ENCODE data around the gene ANKRD13B. TPM values are rescaled to one million over a fixed set of nuclear protein-coding genes. Genes with fewer than 3 reads are reported as not detected.
A peak's percentile ranks its signal among the peaks of the same experiment; 100 is the strongest.

ANKRD13B gene
- total RNA-seq, 1 experiment from 2014 or later, result 15.8 TPM

DNA sequence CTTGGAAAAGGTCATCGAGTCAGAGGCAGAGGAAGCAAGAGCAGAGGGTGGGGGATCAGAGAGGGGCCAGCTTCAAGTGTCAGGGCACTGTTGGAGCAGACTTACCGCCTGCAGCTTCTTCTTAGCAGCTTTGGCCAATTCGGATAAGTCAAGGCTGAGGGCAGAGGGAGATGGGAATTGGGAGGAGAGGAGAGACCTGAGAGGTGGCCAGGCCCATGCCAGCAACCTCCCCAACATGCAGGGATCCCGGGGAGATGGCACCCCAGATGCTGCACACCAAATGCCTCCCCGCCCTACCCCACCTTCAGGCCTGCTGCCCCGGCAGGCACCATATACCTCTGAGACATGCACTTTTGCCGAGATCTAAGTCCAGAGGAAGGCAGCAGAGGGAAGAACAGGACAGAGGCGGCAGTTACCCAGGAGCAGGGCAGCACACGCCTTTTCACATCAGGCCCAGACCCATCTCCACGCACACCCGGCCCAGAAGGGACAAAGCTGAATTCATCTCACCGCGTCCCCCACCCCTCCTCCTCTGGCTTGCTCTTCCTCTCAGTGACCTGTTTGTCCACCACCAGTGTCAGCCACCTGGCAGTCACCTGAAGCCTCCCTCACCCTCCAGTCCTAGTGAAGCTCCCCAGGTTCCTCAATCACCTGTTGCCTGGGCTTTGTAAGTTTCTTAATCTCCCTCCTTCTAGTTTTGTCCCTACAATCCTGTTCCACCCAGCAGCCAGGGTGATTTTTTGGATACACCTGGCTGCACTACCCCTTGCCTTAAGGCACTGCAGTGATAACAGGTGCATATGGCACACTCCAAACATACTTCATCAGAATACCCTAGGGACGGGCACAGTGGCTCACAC is 14.1 kb upstream of the ANKRD13B start:
- DNase-seq (ENCODE audit: low read depth), result no peak
- in situ Hi-C loops (cut with HindIII; ENCODE audit: low pct_unique_long_range_greater_than_20kb, low sequenced_read_pairs), result no loop called here

DNA sequence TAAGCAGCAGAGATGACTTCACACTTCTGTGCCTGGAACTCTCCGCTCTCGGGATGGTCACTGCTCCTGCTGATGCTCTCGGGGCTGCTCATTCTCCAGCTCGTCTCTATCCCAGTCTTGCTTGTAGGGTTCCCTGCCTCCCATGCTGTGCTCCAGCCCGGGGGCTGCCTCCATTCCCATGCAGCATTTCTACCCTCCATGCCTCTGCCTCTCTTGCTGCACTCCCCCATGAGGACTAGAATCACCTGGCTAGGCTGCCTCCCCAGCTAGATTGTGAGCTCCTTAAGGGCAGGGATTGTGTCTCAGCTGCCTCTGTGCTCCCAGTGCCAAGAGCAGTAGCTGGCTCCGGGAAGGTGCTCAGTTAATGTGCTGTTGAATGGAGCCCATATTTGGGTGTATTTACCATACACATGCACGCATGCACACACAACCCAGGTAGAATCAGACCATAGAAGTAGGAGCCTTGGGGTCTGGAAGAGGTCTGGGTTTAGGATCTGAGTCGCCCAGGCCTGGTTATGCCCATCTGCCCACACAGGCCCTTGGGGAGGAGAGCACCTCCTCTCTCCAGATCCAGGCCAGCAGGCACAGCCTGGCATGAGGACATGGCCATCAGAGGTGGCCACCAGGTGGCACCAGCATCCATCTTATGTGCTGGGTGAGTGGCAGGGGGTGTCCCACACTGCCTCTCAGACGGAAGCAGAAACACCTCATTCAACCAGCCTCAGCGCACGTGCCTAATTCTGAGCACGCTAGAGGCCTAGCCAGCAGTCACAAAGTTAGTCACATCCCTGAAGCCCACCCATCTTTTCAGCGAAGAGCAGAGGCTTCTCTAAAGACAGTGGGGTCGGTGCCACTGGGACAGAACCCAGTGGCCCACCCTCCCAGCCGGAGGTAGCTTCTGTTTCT is 12.8 kb upstream of the ANKRD13B start:
- peak; percentile 87 for DNase-seq (ENCODE audit: low read depth)
- in situ Hi-C loops (cut with HindIII; ENCODE audit: low pct_unique_long_range_greater_than_20kb, low sequenced_read_pairs), result no loop called here

DNA sequence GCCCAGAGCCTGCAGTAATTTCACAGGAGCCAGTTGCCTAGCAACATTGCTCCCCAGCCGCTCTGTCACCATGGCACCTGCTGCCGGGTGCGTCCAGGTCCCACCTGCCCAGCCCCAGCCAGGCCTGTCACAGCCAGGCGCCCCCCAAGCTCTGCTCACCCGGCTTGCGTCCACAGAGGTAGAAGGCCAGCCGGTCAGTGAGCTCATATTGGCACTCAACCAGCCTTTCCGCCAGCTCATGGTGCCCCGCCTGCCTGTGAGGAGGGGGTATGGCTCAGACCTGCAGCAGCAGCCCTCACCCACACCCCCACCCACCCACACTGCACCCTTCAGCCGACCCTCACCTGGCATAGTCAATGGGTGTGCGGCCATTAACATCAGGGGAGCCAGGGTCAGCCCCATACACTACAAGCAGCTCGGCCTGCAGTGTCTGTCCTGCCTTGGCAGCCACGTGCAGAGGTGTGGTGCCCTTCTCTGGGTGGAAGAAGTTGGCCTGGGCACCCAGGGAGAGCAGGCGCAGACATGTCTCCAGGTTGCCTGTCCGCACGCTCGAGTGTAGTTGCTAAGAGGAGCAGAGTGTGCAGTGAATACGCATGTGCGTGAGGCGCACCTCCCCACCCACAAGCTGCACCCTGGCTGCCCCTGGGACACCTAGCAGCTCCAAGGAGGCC is 11.2 kb upstream of the ANKRD13B start:
- DNase-seq (ENCODE audit: low read depth), result no peak
- in situ Hi-C loops (cut with HindIII; ENCODE audit: low pct_unique_long_range_greater_than_20kb, low sequenced_read_pairs), result no loop called here

DNA sequence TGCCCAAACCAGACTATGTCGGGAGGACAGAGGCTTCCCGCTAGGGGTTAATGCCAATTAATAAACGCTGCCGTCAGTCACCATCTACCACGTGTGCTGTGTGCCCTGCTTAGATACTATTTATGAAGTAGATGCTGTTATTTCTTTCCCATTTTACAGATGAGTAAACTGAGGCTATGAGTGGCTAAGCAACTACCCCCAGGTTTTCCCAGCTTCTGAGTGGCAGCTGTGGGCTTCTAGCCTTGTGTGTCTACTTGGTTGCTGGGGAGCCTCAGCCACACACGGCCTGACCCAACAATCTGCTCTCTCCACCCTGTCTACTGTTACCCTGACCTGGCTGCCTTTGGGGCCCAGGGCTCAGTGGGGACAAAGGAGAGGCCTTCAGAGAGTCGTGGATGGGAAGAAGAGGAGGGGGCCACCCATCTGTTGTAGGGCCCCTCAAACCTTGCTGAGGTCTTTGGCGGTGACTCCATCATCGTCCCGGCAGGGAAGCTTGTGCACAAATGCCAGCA is 10.6 kb upstream of the ANKRD13B start:
- no peak for DNase-seq (ENCODE audit: low read depth)
- in situ Hi-C loops (cut with HindIII; ENCODE audit: low pct_unique_long_range_greater_than_20kb, low sequenced_read_pairs), result no loop called here

DNA sequence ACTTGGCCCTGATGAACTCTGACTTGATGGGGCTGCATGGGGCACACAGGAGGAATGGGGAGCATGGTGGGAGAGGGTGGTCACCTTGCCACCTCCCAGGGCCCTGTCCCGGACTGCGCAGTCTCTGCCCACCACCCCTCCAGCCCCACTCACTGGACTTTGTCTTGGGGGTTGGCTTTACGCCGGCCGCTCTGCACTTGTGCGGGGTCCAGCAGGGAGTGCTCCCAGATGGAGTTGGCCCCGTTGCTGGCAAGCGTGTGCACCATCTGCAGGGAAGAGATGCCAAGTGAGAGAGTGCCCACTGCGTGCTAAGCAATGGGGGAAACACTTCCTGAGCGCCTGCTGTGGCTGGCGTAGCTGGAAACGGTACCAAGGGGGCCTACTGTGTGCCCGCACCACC is 10.2 kb upstream of the ANKRD13B start:
- in situ Hi-C loops (cut with HindIII; ENCODE audit: low pct_unique_long_range_greater_than_20kb, low sequenced_read_pairs), result no loop called here
- DNase-seq (ENCODE audit: low read depth), result no peak

DNA sequence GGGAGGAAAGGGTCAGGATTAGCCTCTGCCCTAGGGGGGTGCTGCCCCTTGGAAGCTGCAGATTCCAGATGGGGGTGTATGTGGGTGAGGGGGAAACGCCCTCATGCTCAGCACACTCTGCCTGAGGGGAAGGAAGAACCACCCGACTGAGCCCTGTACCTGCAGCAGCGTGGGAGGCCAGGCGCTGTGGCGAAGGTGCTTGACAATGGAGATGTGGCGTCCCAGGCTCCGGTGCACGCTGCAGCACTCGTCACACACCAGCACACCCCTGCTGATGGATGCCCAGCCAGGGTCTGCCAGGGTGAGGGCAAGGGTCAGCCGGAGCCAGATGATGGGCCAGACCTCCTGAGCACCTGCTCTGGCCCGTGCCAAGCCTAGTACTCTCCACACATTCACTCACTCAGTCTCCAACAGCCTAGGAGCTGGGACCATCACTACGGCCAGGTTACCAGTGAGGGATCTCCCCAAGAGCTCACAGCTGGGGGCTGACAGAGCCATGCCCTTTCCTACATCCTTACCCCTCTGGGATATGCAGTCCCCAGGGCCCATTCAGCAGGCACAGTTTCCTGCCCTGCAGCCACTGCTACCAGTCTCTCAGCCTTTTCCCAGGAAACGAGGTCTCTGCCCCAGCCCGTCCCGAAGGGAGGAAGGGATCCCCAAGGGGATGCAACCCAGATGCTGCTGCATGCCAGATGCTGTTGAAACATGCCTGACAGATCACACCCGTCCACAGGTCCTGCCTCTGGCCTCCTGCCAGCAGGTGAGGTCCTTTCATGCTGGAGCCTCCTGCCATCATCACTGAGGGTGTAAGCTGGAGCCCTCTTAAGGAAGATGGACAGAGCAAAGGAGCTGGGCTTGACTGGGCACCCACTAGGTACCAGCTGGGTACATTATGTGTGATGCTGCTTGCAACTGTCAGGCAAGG is 9.3 kb upstream of the ANKRD13B start:
- in situ Hi-C loops (cut with HindIII; ENCODE audit: low pct_unique_long_range_greater_than_20kb, low sequenced_read_pairs), result no loop called here
- no peak for DNase-seq (ENCODE audit: low read depth)

DNA sequence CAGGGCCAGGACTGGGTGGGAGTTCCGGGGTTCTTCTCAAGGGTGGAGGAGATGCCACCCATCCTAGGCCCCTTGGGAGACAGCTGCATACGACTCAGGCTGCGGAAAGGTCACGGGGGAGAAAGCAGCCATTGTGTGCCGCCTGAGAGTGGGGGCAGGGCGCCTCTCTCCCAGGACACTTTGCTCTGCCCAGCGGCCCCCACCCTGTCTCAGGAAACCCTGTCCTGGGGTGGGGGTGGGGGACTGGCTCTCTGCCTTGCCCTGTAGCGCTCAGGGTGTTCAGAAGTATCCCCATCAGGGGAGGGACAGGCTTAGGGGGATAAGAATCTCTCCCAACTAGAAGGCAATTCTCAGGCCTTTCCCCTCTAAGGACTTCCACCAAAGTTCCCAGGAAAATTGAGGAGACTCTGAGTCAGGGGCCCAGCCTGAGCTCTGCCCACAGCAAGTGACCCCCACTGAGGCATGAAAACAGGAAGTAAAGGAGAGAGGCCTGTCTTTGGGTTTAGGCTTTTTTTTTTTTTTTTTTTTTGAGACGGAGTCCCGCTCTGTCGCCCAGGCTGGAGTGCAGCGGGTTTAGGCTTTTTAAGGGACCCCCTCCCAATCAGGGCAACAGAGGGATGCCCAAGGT is 8.4 kb upstream of the ANKRD13B start:
- DNase-seq (ENCODE audit: low read depth), result no peak
- in situ Hi-C loops (cut with HindIII; ENCODE audit: low pct_unique_long_range_greater_than_20kb, low sequenced_read_pairs), result no loop called here

DNA sequence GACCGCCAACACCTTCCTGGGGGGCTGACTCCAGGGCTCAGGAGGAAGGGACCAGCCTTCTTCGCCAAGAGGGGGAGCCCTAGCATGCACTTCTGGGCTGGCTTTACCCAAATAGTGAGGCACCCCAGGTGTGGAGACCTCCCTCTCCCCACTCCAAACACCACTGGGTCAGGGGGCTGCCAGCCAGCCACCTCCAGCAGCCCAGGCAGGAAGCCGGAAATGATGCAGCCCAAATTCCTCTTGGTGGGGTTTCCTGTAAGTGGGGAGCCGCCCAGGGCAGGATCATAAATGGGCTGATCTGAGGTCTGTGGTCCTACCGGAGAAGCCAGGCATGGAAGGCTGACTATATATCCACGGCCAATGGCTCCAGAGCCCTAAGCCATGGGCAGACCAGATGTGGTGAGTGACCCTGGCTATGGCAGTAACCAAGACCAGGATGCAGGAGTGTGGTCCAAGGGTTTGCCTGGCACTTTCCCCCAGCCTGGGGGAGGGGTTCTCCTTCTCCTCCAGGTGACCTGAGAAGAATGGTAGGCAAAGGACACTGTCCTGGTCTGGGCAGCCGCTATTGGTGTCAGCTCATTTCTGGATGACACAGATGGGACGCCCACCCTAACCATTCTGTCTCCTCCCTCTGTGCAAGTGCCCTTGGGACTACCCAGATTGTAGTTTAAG is 7.7 kb upstream of the ANKRD13B start:
- in situ Hi-C loops (cut with HindIII; ENCODE audit: low pct_unique_long_range_greater_than_20kb, low sequenced_read_pairs), result no loop called here

DNA sequence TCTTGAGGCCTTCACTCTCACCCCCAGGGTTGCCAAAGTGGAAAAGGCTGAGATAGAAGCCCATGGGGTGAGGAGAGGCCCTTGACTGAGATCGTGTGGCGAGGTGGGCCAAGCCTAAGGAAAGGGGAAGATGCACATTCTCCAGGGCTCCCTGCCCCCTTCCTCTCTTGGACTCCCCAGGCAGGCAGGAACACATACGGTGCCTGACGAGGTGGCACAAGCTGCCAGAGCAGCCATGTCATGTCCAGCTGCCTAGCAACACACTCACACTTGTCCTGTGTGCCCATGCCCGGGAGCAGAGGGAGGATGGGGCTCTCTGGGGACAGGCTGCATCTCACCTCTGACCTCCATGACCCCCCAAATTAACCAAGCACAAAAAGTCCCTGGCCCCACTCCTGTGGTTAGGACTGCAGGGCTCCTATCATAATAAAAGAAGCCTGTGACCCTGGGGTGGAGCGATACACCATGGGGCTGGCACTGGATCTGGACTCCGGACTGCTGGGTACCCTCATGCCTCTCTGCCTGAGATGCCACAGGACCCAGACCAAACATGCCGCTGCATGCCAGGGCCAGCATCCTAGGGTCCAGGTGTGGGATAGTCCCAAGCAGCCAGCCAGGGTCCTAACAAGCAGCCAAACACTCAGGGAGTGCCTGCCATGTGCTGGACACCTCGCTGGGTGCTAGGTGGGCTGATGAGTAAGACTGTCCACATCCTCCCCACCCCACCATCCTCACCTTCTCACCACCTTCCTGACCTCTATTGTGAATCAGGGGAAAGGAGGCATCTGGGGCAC is 6.1 kb upstream of the ANKRD13B start:
- DNase-seq (ENCODE audit: low read depth), result no peak
- in situ Hi-C loops (cut with HindIII; ENCODE audit: low pct_unique_long_range_greater_than_20kb, low sequenced_read_pairs), result no loop called here

More for the DNA sequence above, 7.7 kb upstream of the ANKRD13B start:
- no peak for DNase-seq (ENCODE audit: low read depth)

DNA sequence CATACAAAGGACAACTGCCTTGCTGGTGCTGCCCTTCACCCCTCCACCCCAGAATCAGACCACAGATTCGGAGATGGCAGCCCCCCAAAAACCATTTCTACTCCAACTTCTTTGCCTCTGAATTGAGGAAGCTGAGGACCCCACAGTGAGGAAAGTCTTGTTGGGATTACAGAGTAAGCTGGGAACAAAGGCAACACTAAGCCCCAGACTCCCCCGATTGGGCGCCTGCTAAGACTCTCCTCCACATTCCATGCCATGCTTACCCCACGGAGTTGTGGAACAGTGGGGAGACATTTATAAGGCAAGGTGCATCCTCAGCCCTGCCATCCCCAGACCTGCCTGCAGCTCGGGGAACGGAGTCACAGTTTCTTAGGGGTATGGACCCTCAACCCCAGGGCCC is 5.3 kb upstream of the ANKRD13B start:
- in situ Hi-C loops (cut with HindIII; ENCODE audit: low pct_unique_long_range_greater_than_20kb, low sequenced_read_pairs), result no loop called here

DNA sequence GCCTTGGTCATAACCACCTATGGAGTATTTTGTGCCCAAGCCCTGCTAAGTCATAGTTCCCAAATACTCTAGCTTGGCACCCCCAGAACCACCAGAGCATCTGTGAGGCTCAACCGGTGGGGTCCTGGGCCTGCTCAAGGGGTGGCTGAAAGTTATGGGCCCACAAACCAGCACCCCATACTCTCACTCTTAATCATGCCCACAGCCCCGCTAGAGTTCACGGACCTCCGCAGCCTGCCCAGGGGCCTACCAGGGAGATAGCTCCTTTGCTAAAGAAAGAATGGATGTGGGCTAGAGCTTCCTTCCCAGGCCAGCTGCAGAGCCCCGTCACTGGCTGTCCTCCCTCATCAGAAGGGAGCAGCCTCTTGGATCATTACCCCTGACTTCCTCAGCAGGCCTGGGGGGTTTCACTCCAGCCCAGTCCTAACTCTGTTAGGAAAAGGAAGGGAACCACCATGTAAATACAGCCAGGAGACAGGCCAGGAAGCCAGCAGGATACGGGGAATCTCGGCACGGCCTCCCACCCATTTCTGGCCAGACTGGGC is 4.8 kb upstream of the ANKRD13B start:
- no peak for DNase-seq (ENCODE audit: low read depth)
- in situ Hi-C loops (cut with HindIII; ENCODE audit: low pct_unique_long_range_greater_than_20kb, low sequenced_read_pairs), result no loop called here

More for the DNA sequence above, 5.3 kb upstream of the ANKRD13B start:
- DNase-seq (ENCODE audit: low read depth), result no peak

DNA sequence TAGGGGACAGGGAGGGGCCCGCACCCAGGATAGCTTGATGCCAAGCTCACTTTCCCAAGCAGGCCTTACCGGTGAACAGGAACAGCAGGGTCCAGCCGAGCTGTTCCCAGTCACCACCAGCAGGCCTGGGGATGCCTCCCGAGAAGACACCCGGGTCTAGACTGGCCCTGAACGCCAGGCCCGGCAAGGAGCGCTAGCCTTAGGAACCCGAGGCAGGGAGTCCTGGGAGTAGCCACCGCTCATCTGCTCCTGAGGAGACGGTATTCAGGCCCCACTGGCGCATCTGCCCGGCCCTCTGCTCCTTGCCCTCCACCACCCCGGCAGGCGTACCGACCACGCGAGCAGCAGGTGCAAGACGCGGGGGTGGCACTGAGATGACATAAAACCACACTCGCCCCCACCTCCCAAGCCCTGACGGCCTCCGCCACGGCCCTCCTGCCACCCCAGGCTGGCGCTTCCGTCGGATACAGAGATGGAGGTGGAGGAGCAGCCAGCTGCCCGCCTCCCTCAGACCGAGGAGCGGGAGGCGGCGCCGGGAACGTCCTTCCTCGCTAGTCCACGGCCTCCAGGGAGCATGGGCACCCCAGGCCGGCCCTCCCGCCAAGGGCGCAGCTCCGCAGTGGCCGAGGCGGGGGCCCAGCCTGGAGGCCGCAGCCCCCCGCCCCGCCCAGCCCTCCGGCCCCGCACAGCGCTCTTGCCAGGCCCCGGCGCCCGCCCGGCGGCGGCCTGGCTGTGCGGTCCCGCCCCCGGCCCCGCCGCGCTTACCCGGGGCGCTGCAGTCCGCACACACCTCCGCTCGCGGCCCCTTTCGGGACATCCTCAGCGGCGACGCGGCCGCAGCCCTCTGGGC is 4.1 kb upstream of the ANKRD13B start:
- DNase-seq (ENCODE audit: low read depth), result no peak
- in situ Hi-C loops (cut with HindIII; ENCODE audit: low pct_unique_long_range_greater_than_20kb, low sequenced_read_pairs), result no loop called here

DNA sequence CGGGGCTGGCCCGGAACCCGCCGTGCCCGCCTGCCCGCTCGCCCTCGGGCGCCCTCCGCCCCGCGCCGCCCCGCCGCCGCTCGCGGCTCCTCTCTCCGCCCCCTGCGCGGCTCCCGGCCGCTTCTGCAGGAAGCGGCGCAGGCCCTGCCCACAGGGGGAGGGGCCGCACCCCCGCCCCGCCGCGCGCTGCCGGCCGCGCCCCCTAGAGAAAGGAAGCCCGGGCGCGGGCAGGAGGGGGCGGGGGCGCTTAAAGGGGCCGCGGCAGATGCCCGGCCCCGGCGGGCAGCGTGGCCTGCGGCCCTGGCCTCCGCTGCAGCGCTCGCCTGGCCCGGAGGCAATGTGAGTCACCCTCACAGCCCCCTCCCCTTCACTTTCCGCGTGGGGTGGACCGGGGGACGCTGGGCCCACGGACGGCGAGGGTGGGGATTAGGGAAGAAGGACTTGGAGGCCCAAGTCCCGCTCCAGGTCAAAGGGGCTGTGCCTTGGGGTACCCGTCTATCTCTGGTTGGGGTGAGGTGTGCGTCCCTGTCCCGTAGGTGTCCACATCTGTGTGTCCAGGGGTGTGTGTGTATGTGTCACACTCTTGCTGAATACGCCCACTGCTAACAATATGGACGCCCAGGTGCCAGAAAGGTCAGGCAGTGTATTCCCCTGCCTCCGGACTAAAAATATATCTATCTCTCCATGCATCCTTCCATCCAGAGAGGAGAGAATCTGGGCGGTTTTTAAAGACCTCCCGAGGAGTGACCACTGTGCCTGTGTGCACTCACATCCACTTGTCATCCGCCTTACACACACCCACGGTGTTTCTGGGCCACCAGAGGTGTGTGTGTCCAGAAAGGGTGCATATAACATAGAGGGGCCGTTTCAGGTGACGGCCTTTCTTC is 3.2 kb upstream of the ANKRD13B start, which contains the start of gene GIT1:
GIT1 (minus strand) TSS at position 125 of the 887 bp plus-strand sequence. CDS start 270 bp downstream, outside the sequence.
- peak; percentile 92 for DNase-seq (ENCODE audit: low read depth)
- in situ Hi-C loops (cut with HindIII; ENCODE audit: low pct_unique_long_range_greater_than_20kb, low sequenced_read_pairs), result no loop called here
